ENCODE results near the gene ENO3.

- TF ChIP-seq CTCF (conservative IDR thresholded peaks at IDR 0.05; ENCODE audit: low read depth in 2 of 2) = no peak
- no peak for TF ChIP-seq EZH2 (IDR thresholded peaks at IDR 0.05; ENCODE audit: low read depth, unreplicated experiment)
- TF ChIP-seq JUNB (IDR thresholded peaks at IDR 0.05; ENCODE audit: unreplicated experiment) = no peak
- TF ChIP-seq REST (IDR thresholded peaks at IDR 0.05; ENCODE audit: unreplicated experiment) = no peak
- no peak for TF ChIP-seq CREB1 (CRISPR knock-in tag; IDR thresholded peaks at IDR 0.05; ENCODE audit: low read depth)
- TF ChIP-seq ETS1 (IDR thresholded peaks at IDR 0.05) = no peak
- no peak for TF ChIP-seq POLR2AphosphoS5 (IDR thresholded peaks at IDR 0.05; ENCODE audit: low read depth)
- TF ChIP-seq EZH2phosphoT487 (IDR thresholded peaks at IDR 0.05; ENCODE audit: unreplicated experiment) = no peak
- TF ChIP-seq ZNF462 (CRISPR knock-in tag; IDR thresholded peaks at IDR 0.05) = no peak
- no peak for TF ChIP-seq NANOG (IDR thresholded peaks at IDR 0.05; ENCODE audit: borderline replicate concordance)
- no peak for TF ChIP-seq STAT1 (IDR thresholded peaks at IDR 0.05; ENCODE audit: unreplicated experiment)
- no peak for TF ChIP-seq ZNF331 (CRISPR knock-in tag; IDR thresholded peaks at IDR 0.05; ENCODE audit: low read depth)
- TF ChIP-seq ZNF114 (CRISPR knock-in tag; IDR thresholded peaks at IDR 0.05) = no peak
These were observed 48.6 kb downstream of the ENO3 start for GRCh38 chr17:4999430-5000093.
